NCI-H82 (cell line): ENCODE measurements around the gene RBBP5.
"Not testable (repeated sequence)": the region's sequence is repeated elsewhere in the genome, so short reads cannot be mapped to it uniquely, and the experiment has no call there.

ENCODE experiments used
- DNase-seq: peaks from one replicate; lab custom pipeline; 2025; lab: John Stamatoyannopoulos, UW

The RBBP5 gene

GRCh38 chr1:205121660-205122488, at the start of gene RBBP5:
TSS of gene RBBP5 (minus strand) at chr1:205121978. CDS start at chr1:205121873, 105 bp downstream.
- DNase-seq = peak; percentile 99

GRCh38 chr1:205171369-205171768, 49.6 kb upstream of the RBBP5 start:
- DNase-seq = no peak

GRCh38 chr1:205170532-205171269, 48.9 kb upstream of the RBBP5 start:
- DNase-seq = no peak

- no peak for DNase-seq
Observed at GRCh38 chr1:205169248-205169647, 47.5 kb upstream of the RBBP5 start.

GRCh38 chr1:205168291-205168690, 46.5 kb upstream of the RBBP5 start:
- no peak for DNase-seq

GRCh38 chr1:205162301-205162700, 40.5 kb upstream of the RBBP5 start:
- no peak for DNase-seq

GRCh38 chr1:205161076-205161475, 39.3 kb upstream of the RBBP5 start:
- DNase-seq = no peak

GRCh38 chr1:205158048-205158616, 36.4 kb upstream of the RBBP5 start:
- DNase-seq = no peak

GRCh38 chr1:205155665-205156377, 34.0 kb upstream of the RBBP5 start:
- not testable (repeated sequence) for DNase-seq

- DNase-seq = no peak
Observed at GRCh38 chr1:205152505-205152904, 30.7 kb upstream of the RBBP5 start.

GRCh38 chr1:205150651-205151428, 29.1 kb upstream of the RBBP5 start:
- DNase-seq = no peak

GRCh38 chr1:205147191-205147835, 25.5 kb upstream of the RBBP5 start:
- no peak for DNase-seq

GRCh38 chr1:205144751-205145150, 23.0 kb upstream of the RBBP5 start:
- DNase-seq = no peak

- DNase-seq = no peak
Observed at GRCh38 chr1:205144046-205144720, 22.4 kb upstream of the RBBP5 start.

GRCh38 chr1:205142102-205142469, 20.3 kb upstream of the RBBP5 start:
- DNase-seq = no peak

GRCh38 chr1:205141236-205142101, 19.7 kb upstream of the RBBP5 start:
- peak; percentile 95 for DNase-seq

GRCh38 chr1:205140113-205140512, 18.3 kb upstream of the RBBP5 start:
- DNase-seq = peak; percentile 98

- DNase-seq = no peak
Observed at GRCh38 chr1:205137901-205138300, 16.1 kb upstream of the RBBP5 start.

- DNase-seq = no peak
Observed at GRCh38 chr1:205133287-205133686, 11.5 kb upstream of the RBBP5 start.
